Neural progenitor cell (in vitro differentiated cells): ENCODE measurements around the gene MLKL.

ENCODE experiments used
- EZH2 ChIP-seq: fragments of 200-600 bp; sonication (generic); IDR thresholded peaks from 2 replicates; pipeline ENCODE4 v1.6.1; 2017; ENCODE audit warnings: antibody characterized with exemption, mild to moderate bottlenecking, moderate library complexity
- EZH2phosphoT487 ChIP-seq: fragments of 200-600 bp; sonication (generic); IDR thresholded peaks from 2 replicates; pipeline ENCODE4 v1.6.1; 2017; ENCODE audit warnings: antibody characterized with exemption
- TF ChIP-seq, protein P1 (sequence below): fragments of 200-600 bp; sonication (generic); IDR thresholded peaks from 2 replicates; pipeline ENCODE4 v1.5.1; 2017; ENCODE audit warnings: antibody characterized with exemption, mild to moderate bottlenecking

GRCh38 chr16:74654536-74655050, 46.1 kb downstream of the MLKL start:
- TF ChIP-seq, protein P1, sequence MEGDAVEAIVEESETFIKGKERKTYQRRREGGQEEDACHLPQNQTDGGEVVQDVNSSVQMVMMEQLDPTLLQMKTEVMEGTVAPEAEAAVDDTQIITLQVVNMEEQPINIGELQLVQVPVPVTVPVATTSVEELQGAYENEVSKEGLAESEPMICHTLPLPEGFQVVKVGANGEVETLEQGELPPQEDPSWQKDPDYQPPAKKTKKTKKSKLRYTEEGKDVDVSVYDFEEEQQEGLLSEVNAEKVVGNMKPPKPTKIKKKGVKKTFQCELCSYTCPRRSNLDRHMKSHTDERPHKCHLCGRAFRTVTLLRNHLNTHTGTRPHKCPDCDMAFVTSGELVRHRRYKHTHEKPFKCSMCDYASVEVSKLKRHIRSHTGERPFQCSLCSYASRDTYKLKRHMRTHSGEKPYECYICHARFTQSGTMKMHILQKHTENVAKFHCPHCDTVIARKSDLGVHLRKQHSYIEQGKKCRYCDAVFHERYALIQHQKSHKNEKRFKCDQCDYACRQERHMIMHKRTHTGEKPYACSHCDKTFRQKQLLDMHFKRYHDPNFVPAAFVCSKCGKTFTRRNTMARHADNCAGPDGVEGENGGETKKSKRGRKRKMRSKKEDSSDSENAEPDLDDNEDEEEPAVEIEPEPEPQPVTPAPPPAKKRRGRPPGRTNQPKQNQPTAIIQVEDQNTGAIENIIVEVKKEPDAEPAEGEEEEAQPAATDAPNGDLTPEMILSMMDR = no peak
- TF ChIP-seq EZH2 (no peak), EZH2phosphoT487 (no peak)
